Thyroid gland (tissue), 4 donors: ENCODE measurements around the gene TESMIN.

Source experiments
- CTCF ChIP-seq, 6 experiments: fragments of 200-600 bp in 3 of 6; fragments of 450-650 bp in 3 of 6; sonication (generic) in 3 of 6; IDR thresholded peaks; one replicate each; pipeline ENCODE4 v1.5.1; 2016 to 2019; ENCODE audit warnings: antibody characterized with exemption in 6 of 6, mild to moderate bottlenecking in 2 of 6, inconsistent platforms in 1 of 6, moderate library complexity in 1 of 6
- POLR2A ChIP-seq, 2 donors: fragments of 450-650 bp; IDR thresholded peaks; one replicate each; pipeline ENCODE4 v1.6.1; 2017; ENCODE audit warnings: antibody characterized with exemption in 2 of 2, mild to moderate bottlenecking in 2 of 2, moderate library complexity in 1 of 2

GRCh38 chr11:68658097-68658496, 93.2 kb downstream of the TESMIN start:
- TF ChIP-seq CTCF (IDR thresholded peaks at IDR 0.05) (no peak), POLR2A (IDR thresholded peaks at IDR 0.05) (no peak)
